ENCODE measurements around the gene STYX.
"Not testable (repeated sequence)": the region's sequence is repeated elsewhere in the genome, so short reads cannot be mapped to it uniquely, and the experiment has no call there.

The STYX gene

DNA sequence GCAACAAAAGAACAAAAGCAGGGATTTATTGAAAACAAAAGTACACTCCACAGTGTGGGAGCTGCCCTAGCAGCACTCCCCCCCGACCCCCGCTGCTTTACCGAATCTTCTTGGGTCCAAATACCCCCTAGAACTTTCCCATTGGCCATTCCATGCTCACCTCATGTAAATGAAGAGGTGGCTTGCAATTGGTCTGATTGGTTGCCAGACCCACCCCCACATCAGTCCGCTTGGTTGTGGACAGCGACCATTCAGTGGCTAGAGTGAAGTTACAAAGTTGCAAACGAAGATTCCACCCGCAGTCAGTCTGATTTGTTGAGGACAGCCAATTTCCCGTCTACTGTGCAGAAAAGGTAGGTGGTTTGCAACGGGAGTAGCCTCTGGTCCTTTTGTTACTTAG, 3.9 kb downstream of the STYX start:
- H3K36me3 ChIP-seq: peaks cover 24 to 54% (median 42%) of the 10 kb centered on the region in 11 experiments
- H3K4me1 ChIP-seq: peaks cover 11 to 51% (median 22%) of the 10 kb centered on the region in 10 experiments; a peak in 18 of 20 replicates
- H3K4me2 ChIP-seq: no peak overlapping the region
- H3K27me3 ChIP-seq: no peaks in the 10 kb centered on the region
- no peak overlapping the region for H3K27ac ChIP-seq
- peaks cover 0 to 26% (median 4%) of the 10 kb centered on the region in 11 experiments; a peak in 10 of 22 replicates for H4K20me1 ChIP-seq
- H3K9me3 ChIP-seq (replicated peaks in 1 of 11): peaks cover 0 to 9% (median 0%) of the 10 kb centered on the region in 11 experiments; a peak in 2 of 22 replicates
- TF ChIP-seq Cebpa-rat (IDR thresholded peaks at IDR 0.05): no peak
- H3K9ac ChIP-seq: no peak overlapping the region
- H3K4me3 ChIP-seq: no peak overlapping the region

- Histone ChIP-seq H3K4me3 (no peak overlapping the region), H3K36me3 (peaks cover 23 to 58% (median 45%) of the 10 kb centered on the region in 11 experiments), H3K9ac (no peak overlapping the region), H4K20me1 (peaks cover 0 to 22% (median 4%) of the 10 kb centered on the region in 11 experiments; a peak in 7 of 22 replicates), H3K27ac (no peak overlapping the region), H3K9me3 (replicated peaks in 1 of 11) (peaks cover 0 to 9% (median 0%) of the 10 kb centered on the region in 11 experiments; a peak in 2 of 22 replicates), H3K27me3 (no peaks in the 10 kb centered on the region), H3K4me1 (peaks cover 10 to 49% (median 14%) of the 10 kb centered on the region in 10 experiments; a peak in 18 of 20 replicates), H3K4me2 (peak overlapping the region in 3 of 11 experiments; percentile 2 to 41 (median 12); a peak in 3 of 22 replicates)
- TF ChIP-seq Cebpa-rat (IDR thresholded peaks at IDR 0.05): no peak
Observed at GRCh38 chr14:52735921-52736489, 6.0 kb downstream of the STYX start.

GRCh38 chr14:52738409-52738808, 8.4 kb downstream of the STYX start:
- Histone ChIP-seq H3K4me1 (peaks cover 19 to 53% (median 25%) of the 10 kb centered on the region in 10 experiments), H3K27me3 (no peaks in the 10 kb centered on the region), H3K4me2 (no peak overlapping the region), H3K4me3 (no peak overlapping the region), H3K27ac (no peak overlapping the region), H3K36me3 (peaks cover 13 to 39% (median 33%) of the 10 kb centered on the region in 11 experiments), H4K20me1 (peaks cover 0 to 16% (median 4%) of the 10 kb centered on the region in 11 experiments; a peak in 7 of 22 replicates), H3K9me3 (replicated peaks in 1 of 11) (peaks cover 0 to 9% (median 0%) of the 10 kb centered on the region in 11 experiments; a peak in 1 of 22 replicates), H3K9ac (no peak overlapping the region)
- no peak for TF ChIP-seq Cebpa-rat (IDR thresholded peaks at IDR 0.05)

- TF ChIP-seq Cebpa-rat (IDR thresholded peaks at IDR 0.05): no peak
- H4K20me1 ChIP-seq: peaks cover 0 to 12% (median 4%) of the 10 kb centered on the region in 11 experiments; a peak in 6 of 22 replicates
- H3K9me3 ChIP-seq (replicated peaks in 1 of 11): no peaks in the 10 kb centered on the region
- no peak overlapping the region for H3K9ac ChIP-seq
- H3K4me2 ChIP-seq: peak overlapping the region in 2 of 11 experiments; percentile 89 to 91; a peak in 3 of 22 replicates
- no peak overlapping the region for H3K27ac ChIP-seq
- peaks cover 9 to 32% (median 27%) of the 10 kb centered on the region in 11 experiments; a peak in 19 of 22 replicates for H3K36me3 ChIP-seq
- H3K27me3 ChIP-seq: no peaks in the 10 kb centered on the region
- no peak overlapping the region for H3K4me3 ChIP-seq
- peaks cover 19 to 48% (median 25%) of the 10 kb centered on the region in 10 experiments for H3K4me1 ChIP-seq
Observed at GRCh38 chr14:52740751-52741150, 10.8 kb downstream of the STYX start.

- H3K27me3 ChIP-seq: no peaks in the 10 kb centered on the region
- peaks cover 0 to 7% (median 0%) of the 10 kb centered on the region in 11 experiments; a peak in 4 of 22 replicates for H4K20me1 ChIP-seq
- H3K9me3 ChIP-seq (replicated peaks in 1 of 11): no peaks in the 10 kb centered on the region
- no peak for TF ChIP-seq Cebpa-rat (IDR thresholded peaks at IDR 0.05)
- H3K4me2 ChIP-seq: peak overlapping the region; percentile 62 to 95 (median 84)
- H3K36me3 ChIP-seq: peaks cover 11 to 43% (median 37%) of the 10 kb centered on the region in 11 experiments; a peak in 21 of 22 replicates
- peak overlapping the region; percentile 21 to 88 (median 79) for H3K27ac ChIP-seq
- peaks cover 17 to 37% (median 25%) of the 10 kb centered on the region in 10 experiments for H3K4me1 ChIP-seq
- H3K9ac ChIP-seq: peak overlapping the region in 9 of 11 experiments; percentile 19 to 75 (median 64); a peak in 15 of 22 replicates
- H3K4me3 ChIP-seq: peak overlapping the region in 5 of 10 experiments; percentile 10 to 40 (median 21); a peak in 7 of 20 replicates
Observed at GRCh38 chr14:52741865-52742264, 11.9 kb downstream of the STYX start.

- Histone ChIP-seq H3K4me1 (peaks cover 0 to 3% (median 0%) of the 10 kb centered on the region in 10 experiments; a peak in 4 of 20 replicates), H3K4me2 (no peak overlapping the region), H3K4me3 (no peak overlapping the region), H3K9ac (no peak overlapping the region), H3K27me3 (no peaks in the 10 kb centered on the region), H4K20me1 (no peaks in the 10 kb centered on the region; a peak in 1 of 22 replicates), H3K27ac (no peak overlapping the region), H3K9me3 (replicated peaks in 1 of 11) (no peaks in the 10 kb centered on the region), H3K36me3 (peaks cover 44 to 76% (median 66%) of the 10 kb centered on the region in 11 experiments)
- no peak for TF ChIP-seq Cebpa-rat (IDR thresholded peaks at IDR 0.05)
Observed at GRCh38 chr14:52748647-52749292, 18.8 kb downstream of the STYX start.

GRCh38 chr14:52755607-52756316, 25.8 kb downstream of the STYX start:
- Histone ChIP-seq H3K27ac (no peak overlapping the region), H3K9me3 (replicated peaks in 1 of 11) (no peaks in the 10 kb centered on the region), H3K4me2 (no peak overlapping the region), H3K4me3 (no peak overlapping the region), H3K4me1 (no peaks in the 10 kb centered on the region), H3K36me3 (peaks cover 22 to 74% (median 50%) of the 10 kb centered on the region in 11 experiments), H3K9ac (no peak overlapping the region), H3K27me3 (no peaks in the 10 kb centered on the region), H4K20me1 (no peaks in the 10 kb centered on the region)
- TF ChIP-seq Cebpa-rat (IDR thresholded peaks at IDR 0.05): no peak

GRCh38 chr14:52759145-52759544, 29.2 kb downstream of the STYX start:
- H3K9me3 ChIP-seq (replicated peaks in 1 of 11): no peaks in the 10 kb centered on the region
- no peak overlapping the region for H3K4me2 ChIP-seq
- no peak overlapping the region for H3K27ac ChIP-seq
- TF ChIP-seq Cebpa-rat (IDR thresholded peaks at IDR 0.05): no peak
- H3K36me3 ChIP-seq: peaks cover 24 to 88% (median 58%) of the 10 kb centered on the region in 11 experiments
- no peaks in the 10 kb centered on the region for H4K20me1 ChIP-seq
- no peak overlapping the region for H3K4me3 ChIP-seq
- no peak overlapping the region for H3K9ac ChIP-seq
- no peaks in the 10 kb centered on the region for H3K27me3 ChIP-seq
- no peaks in the 10 kb centered on the region for H3K4me1 ChIP-seq

DNA sequence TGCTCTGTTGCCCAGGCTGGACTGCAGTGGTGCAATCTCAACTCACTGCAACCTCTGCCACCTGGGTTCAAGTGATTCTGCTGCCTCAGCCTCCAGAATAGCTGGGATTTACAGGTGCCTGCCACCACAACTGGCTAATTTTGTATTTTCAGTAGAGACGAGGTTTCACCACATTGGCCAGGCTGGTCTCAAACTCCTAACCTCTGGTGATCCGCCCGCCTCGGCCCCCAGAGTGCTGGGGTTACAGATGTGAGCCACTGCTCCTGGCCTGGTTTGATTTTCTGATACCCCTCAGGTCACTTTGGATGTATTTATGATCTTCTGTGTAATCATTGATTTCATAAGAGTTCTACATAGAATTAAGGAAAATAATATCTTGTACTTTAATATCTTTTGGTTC, 33.0 kb downstream of the STYX start:
- H3K4me3 ChIP-seq; H3K27me3 ChIP-seq; H3K4me2 ChIP-seq; H4K20me1 ChIP-seq; H3K9ac ChIP-seq; H3K4me1 ChIP-seq; H3K9me3 ChIP-seq (replicated peaks in 1 of 11); H3K27ac ChIP-seq: not testable (repeated sequence)
- peaks cover 55 to 99% (median 82%) of the 10 kb centered on the region in 11 experiments for H3K36me3 ChIP-seq
